HCT116 (cell line): Measurements from ENCODE around the gene VEZF1.

Source experiments
- CEBPB ChIP-seq: IDR thresholded peaks from 2 replicates; pipeline ENCODE4 v1.6.1; 2012; ENCODE audit warnings: low read depth
- EGR1 ChIP-seq: IDR thresholded peaks from 2 replicates; pipeline ENCODE4 v1.6.1; 2012; ENCODE audit warnings: low read depth
- ELF1 ChIP-seq: IDR thresholded peaks from 2 replicates; pipeline ENCODE4 v1.6.1; 2012; ENCODE audit warnings: low read depth, borderline replicate concordance
- EZH2 ChIP-seq: fragments of 200-600 bp; sonication (generic); IDR thresholded peaks from 2 replicates; pipeline ENCODE4 v1.6.1; 2017; ENCODE audit warnings: antibody characterized with exemption, mixed run types
- EZH2phosphoT487 ChIP-seq: fragments of 200-600 bp; IDR thresholded peaks from 2 replicates; pipeline ENCODE4 v1.6.1; 2018; ENCODE audit warnings: antibody characterized with exemption, borderline replicate concordance
- POLR2A ChIP-seq: IDR thresholded peaks from 2 replicates; pipeline ENCODE4 v1.7.0; 2011; ENCODE audit warnings: borderline replicate concordance; ENCODE audit not compliant: insufficient read depth, insufficient read length; ENCODE audit errors: extremely low read depth
- POLR2AphosphoS5 ChIP-seq: IDR thresholded peaks from 2 replicates; pipeline ENCODE4 v1.6.1; 2011; ENCODE audit warnings: mild to moderate bottlenecking, low read depth, low read length, moderate library complexity
- SIN3A ChIP-seq: IDR thresholded peaks from 2 replicates; pipeline ENCODE4 v1.6.1; 2012; ENCODE audit warnings: low read depth
- SP1 ChIP-seq: IDR thresholded peaks from 2 replicates; pipeline ENCODE4 v1.6.1; 2012; ENCODE audit warnings: low read depth
- ZFX ChIP-seq: fragments of 450-650 bp; IDR thresholded peaks from 2 replicates; pipeline ENCODE4 v1.6.1; 2017
- ZNF274 ChIP-seq: fragments of 200-500 bp; sonication (Bioruptor generic); IDR thresholded peaks from 2 replicates; pipeline ENCODE4 v1.6.1; 2014; ENCODE audit warnings: mild to moderate bottlenecking, low read depth, low read length, inconsistent platforms
- TF ChIP-seq, protein P1 (sequence below), 3 experiments: fragments of 200-600 bp in 1 of 3; sonication (generic) in 1 of 3; IDR thresholded peaks in 2 of 3; conservative IDR thresholded peaks in 1 of 3; 2 replicates each; pipeline ENCODE4 v1.5.1; 2012 to 2017; ENCODE audit warnings: low read depth in 2 of 3, low read length in 2 of 3, antibody characterized with exemption in 1 of 3, borderline replicate concordance in 1 of 3, control low read depth in 1 of 3, mild to moderate bottlenecking in 1 of 3, mixed read lengths in 1 of 3, mixed run types in 1 of 3, moderate library complexity in 1 of 3; ENCODE audit not compliant: insufficient read depth in 1 of 3
- TF ChIP-seq, protein P2 (sequence below): IDR thresholded peaks from 2 replicates; pipeline ENCODE4 v1.6.1; 2012; ENCODE audit warnings: low read depth
- TF ChIP-seq, protein P3 (sequence below): IDR thresholded peaks from 2 replicates; pipeline ENCODE4 v1.6.1; 2012

DNA sequence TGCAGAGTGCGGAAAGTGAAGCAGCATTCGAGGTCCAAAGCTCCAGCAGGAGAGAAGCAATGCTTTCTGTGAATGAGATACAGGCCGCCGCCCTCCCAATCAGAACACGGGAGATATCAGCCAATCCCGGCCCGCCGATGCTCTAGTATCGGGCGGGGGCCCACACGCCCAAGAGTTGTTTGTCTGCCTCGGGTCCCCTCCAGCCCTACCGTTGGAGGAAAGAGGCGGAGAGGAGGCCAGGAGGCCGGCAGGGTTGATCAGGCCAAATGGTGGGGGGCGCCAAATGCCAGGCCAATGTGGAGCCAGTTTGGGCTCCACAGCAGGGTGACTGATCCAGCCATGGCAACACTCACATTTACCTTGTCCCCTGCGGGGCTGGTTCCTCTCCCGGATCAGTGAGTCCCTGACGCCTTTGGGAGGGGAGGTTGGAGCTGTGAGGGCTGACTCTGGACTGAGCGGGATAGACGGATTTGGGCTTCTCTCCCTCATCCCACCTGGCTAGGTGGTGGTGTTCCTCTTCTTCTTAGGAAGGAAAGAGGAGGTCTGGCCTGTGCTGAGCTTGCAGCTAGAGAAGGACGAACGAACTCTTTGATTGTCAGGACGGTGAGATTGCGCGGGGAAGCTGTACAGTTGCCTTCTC lies 22.4 kb downstream of the VEZF1 start:
- TF ChIP-seq, protein P1, sequence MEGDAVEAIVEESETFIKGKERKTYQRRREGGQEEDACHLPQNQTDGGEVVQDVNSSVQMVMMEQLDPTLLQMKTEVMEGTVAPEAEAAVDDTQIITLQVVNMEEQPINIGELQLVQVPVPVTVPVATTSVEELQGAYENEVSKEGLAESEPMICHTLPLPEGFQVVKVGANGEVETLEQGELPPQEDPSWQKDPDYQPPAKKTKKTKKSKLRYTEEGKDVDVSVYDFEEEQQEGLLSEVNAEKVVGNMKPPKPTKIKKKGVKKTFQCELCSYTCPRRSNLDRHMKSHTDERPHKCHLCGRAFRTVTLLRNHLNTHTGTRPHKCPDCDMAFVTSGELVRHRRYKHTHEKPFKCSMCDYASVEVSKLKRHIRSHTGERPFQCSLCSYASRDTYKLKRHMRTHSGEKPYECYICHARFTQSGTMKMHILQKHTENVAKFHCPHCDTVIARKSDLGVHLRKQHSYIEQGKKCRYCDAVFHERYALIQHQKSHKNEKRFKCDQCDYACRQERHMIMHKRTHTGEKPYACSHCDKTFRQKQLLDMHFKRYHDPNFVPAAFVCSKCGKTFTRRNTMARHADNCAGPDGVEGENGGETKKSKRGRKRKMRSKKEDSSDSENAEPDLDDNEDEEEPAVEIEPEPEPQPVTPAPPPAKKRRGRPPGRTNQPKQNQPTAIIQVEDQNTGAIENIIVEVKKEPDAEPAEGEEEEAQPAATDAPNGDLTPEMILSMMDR (IDR thresholded peaks at IDR 0.05 in 2 of 3, conservative IDR thresholded peaks at IDR 0.05 in 1 of 3; ENCODE audit: borderline replicate concordance in 1 of 3, insufficient read depth in 1 of 3, low read depth in 2 of 3, low read length in 2 of 3) = no peak
- no peak for TF ChIP-seq SP1
- no peak for TF ChIP-seq ZFX
- TF ChIP-seq CEBPB = no peak
- TF ChIP-seq, protein P2, sequence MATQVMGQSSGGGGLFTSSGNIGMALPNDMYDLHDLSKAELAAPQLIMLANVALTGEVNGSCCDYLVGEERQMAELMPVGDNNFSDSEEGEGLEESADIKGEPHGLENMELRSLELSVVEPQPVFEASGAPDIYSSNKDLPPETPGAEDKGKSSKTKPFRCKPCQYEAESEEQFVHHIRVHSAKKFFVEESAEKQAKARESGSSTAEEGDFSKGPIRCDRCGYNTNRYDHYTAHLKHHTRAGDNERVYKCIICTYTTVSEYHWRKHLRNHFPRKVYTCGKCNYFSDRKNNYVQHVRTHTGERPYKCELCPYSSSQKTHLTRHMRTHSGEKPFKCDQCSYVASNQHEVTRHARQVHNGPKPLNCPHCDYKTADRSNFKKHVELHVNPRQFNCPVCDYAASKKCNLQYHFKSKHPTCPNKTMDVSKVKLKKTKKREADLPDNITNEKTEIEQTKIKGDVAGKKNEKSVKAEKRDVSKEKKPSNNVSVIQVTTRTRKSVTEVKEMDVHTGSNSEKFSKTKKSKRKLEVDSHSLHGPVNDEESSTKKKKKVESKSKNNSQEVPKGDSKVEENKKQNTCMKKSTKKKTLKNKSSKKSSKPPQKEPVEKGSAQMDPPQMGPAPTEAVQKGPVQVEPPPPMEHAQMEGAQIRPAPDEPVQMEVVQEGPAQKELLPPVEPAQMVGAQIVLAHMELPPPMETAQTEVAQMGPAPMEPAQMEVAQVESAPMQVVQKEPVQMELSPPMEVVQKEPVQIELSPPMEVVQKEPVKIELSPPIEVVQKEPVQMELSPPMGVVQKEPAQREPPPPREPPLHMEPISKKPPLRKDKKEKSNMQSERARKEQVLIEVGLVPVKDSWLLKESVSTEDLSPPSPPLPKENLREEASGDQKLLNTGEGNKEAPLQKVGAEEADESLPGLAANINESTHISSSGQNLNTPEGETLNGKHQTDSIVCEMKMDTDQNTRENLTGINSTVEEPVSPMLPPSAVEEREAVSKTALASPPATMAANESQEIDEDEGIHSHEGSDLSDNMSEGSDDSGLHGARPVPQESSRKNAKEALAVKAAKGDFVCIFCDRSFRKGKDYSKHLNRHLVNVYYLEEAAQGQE = no peak
- TF ChIP-seq ZNF274 = no peak
- TF ChIP-seq EZH2phosphoT487 = no peak
- TF ChIP-seq EZH2 = no peak
- TF ChIP-seq, protein P3, sequence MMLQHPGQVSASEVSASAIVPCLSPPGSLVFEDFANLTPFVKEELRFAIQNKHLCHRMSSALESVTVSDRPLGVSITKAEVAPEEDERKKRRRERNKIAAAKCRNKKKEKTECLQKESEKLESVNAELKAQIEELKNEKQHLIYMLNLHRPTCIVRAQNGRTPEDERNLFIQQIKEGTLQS = no peak
- no peak for TF ChIP-seq POLR2AphosphoS5
- TF ChIP-seq ELF1 = no peak
- TF ChIP-seq POLR2A = no peak
- TF ChIP-seq SIN3A = no peak
- TF ChIP-seq EGR1 = no peak
